Omental fat pad (tissue), 4 donors: Measurements from ENCODE around the gene SLC9C1. TPM values are rescaled to one million over a fixed set of nuclear protein-coding genes. Genes with fewer than 3 reads are reported as not detected.

Experiments used
- ATAC-seq: fragments of 150-250 bp; one replicate; pipeline ENCODE4 v1.9.1; 2016; ENCODE audit warnings: mild to moderate bottlenecking, moderate library complexity; ENCODE audit not compliant: low FRiP score
- DNase-seq: peaks from one replicate; pipeline ENCODE4 v3.0.0-alpha.2; 2019; ENCODE audit warnings: low spot score
- CTCF ChIP-seq, 3 donors: fragments of 450-650 bp; IDR thresholded peaks; one replicate each; pipeline ENCODE4 v1.5.1; 2016 to 2017; ENCODE audit warnings: antibody characterized with exemption in 3 of 3, mild to moderate bottlenecking in 3 of 3, moderate library complexity in 2 of 3
- total RNA-seq, 4 donors: library from RNA; depleted of rRNA; stranded (reverse); fragments of >200 nt; gene quantifications; one replicate each; pipeline ENCODE4 v1.1.0, GENCODE V29; 2016

The SLC9C1 gene
- total RNA-seq, 4 donors from 2014 or later, result 0.19 to 1.9 (median 1.1) TPM

GRCh38 chr3:112321867-112322652 lies 28.0 kb upstream of the SLC9C1 start:
- no peak for TF ChIP-seq CTCF (IDR thresholded peaks at IDR 0.05)
- DNase-seq (no peak), ATAC-seq (no peak)

GRCh38 chr3:112320691-112321090 lies 26.7 kb upstream of the SLC9C1 start:
- DNase-seq (no peak), ATAC-seq (no peak)
- no peak for TF ChIP-seq CTCF (IDR thresholded peaks at IDR 0.05)

- ATAC-seq (peak; percentile 80), DNase-seq (no peak)
- no peak for TF ChIP-seq CTCF (IDR thresholded peaks at IDR 0.05)
Observed at GRCh38 chr3:112319516-112320276, 25.7 kb upstream of the SLC9C1 start.

GRCh38 chr3:112315791-112316190 lies 21.8 kb upstream of the SLC9C1 start:
- DNase-seq (no peak), ATAC-seq (no peak)
- no peak for TF ChIP-seq CTCF (IDR thresholded peaks at IDR 0.05)

- TF ChIP-seq CTCF (IDR thresholded peaks at IDR 0.05), result no peak
- ATAC-seq (no peak), DNase-seq (no peak)
Observed at GRCh38 chr3:112314649-112315048, 20.6 kb upstream of the SLC9C1 start.

GRCh38 chr3:112308151-112308911 lies 14.3 kb upstream of the SLC9C1 start:
- ATAC-seq, result peak; percentile 87
- DNase-seq, result no peak
- no peak for TF ChIP-seq CTCF (IDR thresholded peaks at IDR 0.05)
